ACC112 (cell line): ENCODE results near the gene SGIP1.
A peak's percentile ranks its signal among the peaks of the same experiment; 100 is the strongest.
"Not testable (repeated sequence)": the region's sequence is repeated elsewhere in the genome, so short reads cannot be mapped to it uniquely, and the experiment has no call there.

Experiments
- H2AFZ ChIP-seq: fragments of 200-600 bp; sonication (generic); one replicate; pipeline ENCODE4 v1.6.0; 2017; ENCODE audit warnings: antibody characterized with exemption, low read length; ENCODE audit not compliant: unreplicated experiment
- H3K27ac ChIP-seq: fragments of 200-600 bp; sonication (generic); 2 replicates; pipeline ENCODE4 v1.5.1; 2014; ENCODE audit warnings: low read depth, mild to moderate bottlenecking, antibody characterized with exemption, low read length, moderate library complexity
- H3K27me3 ChIP-seq: fragments of 200-600 bp; sonication (generic); 2 replicates; pipeline ENCODE4 v1.6.1; 2014; ENCODE audit warnings: mild to moderate bottlenecking, antibody characterized with exemption, low read length, moderate library complexity, mixed read lengths; ENCODE audit not compliant: insufficient read depth
- H3K36me3 ChIP-seq: fragments of 200-600 bp; sonication (generic); 2 replicates; pipeline ENCODE4 v1.6.1; 2016; ENCODE audit warnings: mild to moderate bottlenecking, antibody characterized with exemption, low read length, moderate library complexity, mixed read lengths; ENCODE audit not compliant: insufficient read depth
- H3K4me1 ChIP-seq: fragments of 200-600 bp; sonication (generic); one replicate; pipeline ENCODE4 v1.6.1; 2016; ENCODE audit warnings: low read length, mixed read lengths; ENCODE audit not compliant: insufficient read depth, unreplicated experiment, control insufficient read depth
- H3K4me3 ChIP-seq: fragments of 200-600 bp; sonication (generic); 2 replicates; pipeline ENCODE4 v1.5.1; 2014; ENCODE audit warnings: mild to moderate bottlenecking, low read depth, low read length
- H3K79me2 ChIP-seq: fragments of 200-600 bp; sonication (generic); one replicate; pipeline ENCODE4 v1.6.0; 2016; ENCODE audit warnings: low read length; ENCODE audit not compliant: control insufficient read depth, unreplicated experiment, insufficient read depth

SGIP1 gene

GRCh38 chr1:66729523-66729922 is 195.6 kb downstream of the SGIP1 start:
- H3K4me1 ChIP-seq, result peaks cover 38% of the 10 kb centered on the region
- H3K27ac ChIP-seq, result no peak overlapping the region
- H3K27me3 ChIP-seq, result no peaks in the 10 kb centered on the region
- H3K36me3 ChIP-seq, result no peaks in the 10 kb centered on the region
- no peaks in the 10 kb centered on the region for H3K79me2 ChIP-seq
- H3K4me3 ChIP-seq, result no peak overlapping the region
- no peak overlapping the region for H2AFZ ChIP-seq

GRCh38 chr1:66730462-66730861 is 196.5 kb downstream of the SGIP1 start:
- H3K27me3 ChIP-seq, result no peaks in the 10 kb centered on the region
- no peak overlapping the region for H3K4me3 ChIP-seq
- H3K36me3 ChIP-seq, result no peaks in the 10 kb centered on the region
- H3K79me2 ChIP-seq, result no peaks in the 10 kb centered on the region
- no peak overlapping the region for H2AFZ ChIP-seq
- H3K27ac ChIP-seq, result no peak overlapping the region
- H3K4me1 ChIP-seq, result peaks cover 38% of the 10 kb centered on the region

GRCh38 chr1:66731170-66731865 is 197.4 kb downstream of the SGIP1 start:
- no peaks in the 10 kb centered on the region for H3K36me3 ChIP-seq
- no peak overlapping the region for H2AFZ ChIP-seq
- H3K27ac ChIP-seq, result no peak overlapping the region
- no peaks in the 10 kb centered on the region for H3K79me2 ChIP-seq
- H3K4me3 ChIP-seq, result no peak overlapping the region
- no peaks in the 10 kb centered on the region for H3K27me3 ChIP-seq
- H3K4me1 ChIP-seq, result peaks cover 38% of the 10 kb centered on the region

- Histone ChIP-seq H3K36me3 (no peaks in the 10 kb centered on the region), H2AFZ (no peak overlapping the region), H3K79me2 (no peaks in the 10 kb centered on the region), H3K4me3 (no peak overlapping the region), H3K27ac (peak overlapping the region; percentile 26), H3K4me1 (peaks cover 34% of the 10 kb centered on the region), H3K27me3 (no peaks in the 10 kb centered on the region)
Observed at GRCh38 chr1:66732407-66733166, 198.6 kb downstream of the SGIP1 start.

GRCh38 chr1:66733348-66734017 is 199.5 kb downstream of the SGIP1 start:
- H3K36me3 ChIP-seq, result no peaks in the 10 kb centered on the region
- H3K27me3 ChIP-seq, result no peaks in the 10 kb centered on the region
- H3K27ac ChIP-seq, result peak overlapping the region; percentile 26; the same call in 1 of the 2 replicates
- H3K79me2 ChIP-seq, result no peaks in the 10 kb centered on the region
- H3K4me3 ChIP-seq, result no peak overlapping the region
- no peak overlapping the region for H2AFZ ChIP-seq
- peaks cover 25% of the 10 kb centered on the region for H3K4me1 ChIP-seq

GRCh38 chr1:66734531-66734930 is 200.6 kb downstream of the SGIP1 start:
- not testable (repeated sequence) for H2AFZ ChIP-seq, H3K27ac ChIP-seq, H3K36me3 ChIP-seq, H3K4me3 ChIP-seq, H3K27me3 ChIP-seq, H3K79me2 ChIP-seq
- peaks cover 25% of the 10 kb centered on the region for H3K4me1 ChIP-seq

GRCh38 chr1:66737836-66738235 is 203.9 kb downstream of the SGIP1 start:
- Histone ChIP-seq H3K4me3 (no peak overlapping the region), H3K27ac (no peak overlapping the region), H3K27me3 (no peaks in the 10 kb centered on the region), H3K36me3 (no peaks in the 10 kb centered on the region), H2AFZ (no peak overlapping the region), H3K4me1 (peaks cover 11% of the 10 kb centered on the region), H3K79me2 (no peaks in the 10 kb centered on the region)

- no peak overlapping the region for H3K27ac ChIP-seq
- H3K79me2 ChIP-seq, result no peaks in the 10 kb centered on the region
- H3K4me1 ChIP-seq, result no peaks in the 10 kb centered on the region
- H3K27me3 ChIP-seq, result no peaks in the 10 kb centered on the region
- H3K36me3 ChIP-seq, result no peaks in the 10 kb centered on the region
- H2AFZ ChIP-seq, result no peak overlapping the region
- no peak overlapping the region for H3K4me3 ChIP-seq
Observed at GRCh38 chr1:66739401-66740157, 205.6 kb downstream of the SGIP1 start.

GRCh38 chr1:66745451-66745850 is 211.5 kb downstream of the SGIP1 start:
- Histone ChIP-seq H3K27ac (no peak overlapping the region), H3K36me3 (no peaks in the 10 kb centered on the region), H3K79me2 (no peaks in the 10 kb centered on the region), H3K4me1 (peaks cover 37% of the 10 kb centered on the region), H3K4me3 (no peak overlapping the region), H3K27me3 (no peaks in the 10 kb centered on the region), H2AFZ (no peak overlapping the region)

GRCh38 chr1:66747501-66747900 is 213.5 kb downstream of the SGIP1 start:
- Histone ChIP-seq H2AFZ (peak overlapping the region; percentile 54), H3K79me2 (no peaks in the 10 kb centered on the region), H3K4me1 (peaks cover 37% of the 10 kb centered on the region), H3K27me3 (no peaks in the 10 kb centered on the region), H3K36me3 (no peaks in the 10 kb centered on the region), H3K4me3 (no peak overlapping the region), H3K27ac (peak overlapping the region; percentile 52)
